GM18907 (cell line): ENCODE results near the gene PPIL6.

Experiments used
- ATAC-seq: cut with Tn5 transposase; IDR thresholded peaks from one replicate; pipeline ENCODE4 v1.9.1; 2021; ENCODE audit warnings: mild to moderate bottlenecking, moderate library complexity; ENCODE audit not compliant: unreplicated experiment

Gene PPIL6

GRCh38 chr6:109406196-109406595 lies 34.2 kb downstream of the PPIL6 start:
- no peak for ATAC-seq

GRCh38 chr6:109397020-109397419 lies 43.4 kb downstream of the PPIL6 start:
- no peak for ATAC-seq

- no peak for ATAC-seq
Measured at GRCh38 chr6:109396046-109396718, 44.2 kb downstream of the PPIL6 start.

- no peak for ATAC-seq
Measured at GRCh38 chr6:109393886-109394281, 46.5 kb downstream of the PPIL6 start.

DNA sequence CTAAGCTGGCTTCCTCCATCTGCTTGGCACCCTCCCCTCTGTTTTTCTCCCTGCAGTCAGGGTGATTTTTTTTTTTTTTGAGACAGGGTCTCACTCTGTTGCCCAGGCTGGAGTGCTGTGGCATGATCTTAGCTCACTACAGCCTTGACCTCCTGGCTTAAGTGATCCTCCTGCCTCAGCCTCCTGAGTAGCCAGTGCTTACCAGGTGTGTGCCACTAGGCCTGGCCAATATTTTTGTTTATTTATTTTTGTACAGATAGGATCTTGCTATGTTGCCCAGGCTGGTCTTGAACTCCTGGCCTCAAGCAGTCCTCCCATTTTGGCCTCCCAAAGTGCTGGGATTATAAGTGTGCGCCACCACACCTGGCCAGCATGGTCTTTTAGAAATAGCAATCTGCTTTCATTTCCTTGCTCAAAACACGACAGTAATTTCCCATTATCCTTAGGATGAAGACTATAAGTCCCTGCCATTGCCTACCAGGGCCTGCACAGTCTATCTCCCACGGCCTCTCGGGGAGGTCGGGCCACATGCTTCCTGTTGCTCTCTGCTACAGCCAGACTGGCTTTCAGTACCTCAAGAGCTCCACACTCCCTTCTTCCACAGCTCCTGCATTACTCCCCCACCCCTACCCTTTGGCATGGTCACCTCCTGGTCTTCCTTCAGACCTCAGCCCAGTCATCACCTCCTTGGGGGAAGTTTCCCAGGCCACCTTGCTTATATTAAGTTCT lies 47.1 kb downstream of the PPIL6 start:
- ATAC-seq: no peak

DNA sequence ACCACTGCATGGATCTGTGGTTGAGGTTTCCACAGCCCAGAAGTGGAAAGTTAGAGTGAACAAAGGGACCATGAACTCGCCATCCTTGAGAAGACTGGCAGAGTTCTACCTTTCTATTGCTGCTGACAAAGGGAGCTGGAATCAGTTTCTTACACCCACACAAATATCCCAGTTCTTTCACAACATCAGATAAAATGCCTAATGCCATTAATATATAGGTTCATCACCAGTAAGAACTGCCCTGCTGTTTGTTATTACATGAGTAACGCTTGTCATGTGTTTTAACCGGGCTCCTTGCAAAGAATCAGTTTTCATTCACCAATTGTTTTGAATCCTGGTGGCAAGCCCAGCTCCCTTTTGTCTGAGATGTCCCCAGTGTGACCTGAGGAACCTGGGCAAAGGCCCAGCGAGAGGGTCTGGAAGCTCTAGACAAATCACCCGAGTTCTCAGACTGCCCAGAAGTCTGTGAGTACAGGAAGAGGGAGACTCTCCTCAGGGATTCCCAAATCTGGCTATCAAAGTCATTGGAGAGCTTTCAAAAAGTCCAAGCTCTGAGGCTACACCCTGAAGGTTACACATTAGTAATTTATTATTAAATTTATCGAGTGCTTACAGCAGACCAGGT lies 50.7 kb downstream of the PPIL6 start:
- no peak for ATAC-seq

DNA sequence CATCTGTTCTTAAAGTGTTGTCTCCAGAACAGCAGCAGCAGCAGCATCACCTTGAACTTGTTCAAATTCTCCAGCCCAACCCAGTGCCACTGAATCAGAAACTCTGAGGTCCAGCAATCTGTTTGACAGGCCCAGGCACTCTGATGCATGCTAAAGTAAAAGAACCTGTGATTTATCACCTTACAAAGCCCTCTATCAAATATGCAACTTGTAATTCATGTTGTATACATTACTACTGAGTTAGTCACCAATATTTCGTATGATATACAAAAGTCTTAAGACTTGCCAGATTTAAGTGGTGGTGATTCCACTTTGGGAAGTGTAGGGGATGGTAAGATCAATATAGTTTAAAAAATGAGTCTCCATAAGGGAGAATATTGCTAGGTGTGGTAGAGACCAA lies 52.2 kb downstream of the PPIL6 start:
- ATAC-seq: no peak

GRCh38 chr6:109383438-109383940 lies 56.9 kb downstream of the PPIL6 start:
- no peak for ATAC-seq

DNA sequence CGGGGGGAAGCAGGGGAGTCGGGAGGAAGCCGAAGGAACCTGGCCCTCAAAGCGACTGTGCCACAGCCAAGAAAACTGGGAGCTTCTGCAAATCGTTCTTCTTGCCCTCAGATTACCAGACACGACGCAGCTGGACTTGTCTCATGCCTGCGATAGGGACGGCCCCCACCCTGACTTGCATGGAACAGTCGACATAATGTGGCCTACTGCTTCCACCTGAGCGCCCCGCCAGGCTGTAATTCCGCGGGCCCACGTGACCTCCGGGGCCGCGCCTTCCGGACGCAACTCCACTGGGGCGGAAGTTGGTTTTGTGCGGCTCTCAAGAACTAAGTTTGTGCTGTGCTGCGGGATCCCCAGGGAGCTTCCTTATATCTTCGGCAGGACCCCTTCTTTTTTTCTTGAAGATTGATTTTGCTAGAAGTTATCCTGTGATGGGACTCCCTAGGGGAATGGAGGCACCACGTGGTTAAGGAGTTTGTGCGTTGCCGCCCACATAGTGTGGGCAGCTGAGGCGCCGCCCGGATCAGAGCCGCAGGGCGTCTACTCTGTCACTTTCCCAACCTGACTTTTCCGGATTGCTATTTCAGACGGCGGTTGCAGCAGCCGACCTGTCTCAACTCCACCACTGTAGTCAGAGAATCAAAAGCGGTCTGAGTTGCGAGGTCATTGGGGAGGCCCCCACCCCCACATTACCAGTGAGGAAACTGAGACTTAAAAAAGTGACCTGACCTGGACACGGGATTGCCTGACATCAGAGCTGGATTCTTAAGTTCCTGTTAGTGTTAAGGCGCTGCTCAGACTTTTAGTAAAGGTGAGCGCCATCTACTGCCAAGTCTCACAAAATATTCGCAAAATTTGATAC lies 57.6 kb downstream of the PPIL6 start:
- peak; percentile 77 for ATAC-seq

DNA sequence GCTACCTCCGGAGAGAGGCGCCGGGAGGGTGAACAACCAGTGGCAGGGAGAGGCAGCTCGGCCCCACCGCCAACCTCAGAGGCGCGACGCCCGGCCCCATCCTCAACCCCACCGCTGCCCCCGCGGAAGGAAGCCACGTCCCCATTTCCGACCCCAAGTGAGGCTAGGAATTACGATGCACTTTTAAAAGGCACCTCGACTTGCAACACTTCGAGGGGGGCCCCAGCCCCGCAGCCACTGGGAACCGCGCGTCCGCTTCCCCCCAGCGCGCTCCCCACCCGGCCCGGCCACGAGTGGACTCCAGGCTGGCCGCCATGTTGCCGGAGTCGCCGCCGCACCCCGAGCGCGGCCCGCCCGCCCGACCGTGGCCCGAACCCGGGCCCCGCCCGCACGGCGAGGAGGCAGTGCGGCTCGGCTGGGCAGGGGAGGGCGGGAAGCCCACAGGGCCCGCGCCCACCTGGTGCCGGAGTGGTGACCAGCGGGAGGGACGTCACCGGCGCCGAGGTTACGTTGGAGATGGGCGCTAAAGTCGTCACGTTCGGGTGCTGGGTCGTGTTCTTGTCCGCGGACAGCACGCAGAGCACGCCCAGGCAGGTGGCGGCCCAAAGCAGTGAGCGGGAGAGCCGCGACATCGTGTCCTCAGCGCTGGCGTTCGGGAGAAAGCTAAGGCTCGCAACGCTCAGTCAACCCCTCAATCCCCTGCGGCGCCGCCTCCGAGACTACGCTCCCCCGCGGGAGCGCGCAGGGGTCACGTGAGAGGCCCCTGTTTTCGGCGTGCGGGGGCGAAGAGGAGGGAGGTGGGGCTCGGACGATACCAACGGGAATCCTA lies 58.5 kb downstream of the PPIL6 start, which contains the start of gene CD164:
Gene CD164, minus strand, starts transcription at position 721 of the 829 bp plus-strand sequence. Its CDS starts 89 bp downstream, at position 632.
- peak; percentile 65 for ATAC-seq

DNA sequence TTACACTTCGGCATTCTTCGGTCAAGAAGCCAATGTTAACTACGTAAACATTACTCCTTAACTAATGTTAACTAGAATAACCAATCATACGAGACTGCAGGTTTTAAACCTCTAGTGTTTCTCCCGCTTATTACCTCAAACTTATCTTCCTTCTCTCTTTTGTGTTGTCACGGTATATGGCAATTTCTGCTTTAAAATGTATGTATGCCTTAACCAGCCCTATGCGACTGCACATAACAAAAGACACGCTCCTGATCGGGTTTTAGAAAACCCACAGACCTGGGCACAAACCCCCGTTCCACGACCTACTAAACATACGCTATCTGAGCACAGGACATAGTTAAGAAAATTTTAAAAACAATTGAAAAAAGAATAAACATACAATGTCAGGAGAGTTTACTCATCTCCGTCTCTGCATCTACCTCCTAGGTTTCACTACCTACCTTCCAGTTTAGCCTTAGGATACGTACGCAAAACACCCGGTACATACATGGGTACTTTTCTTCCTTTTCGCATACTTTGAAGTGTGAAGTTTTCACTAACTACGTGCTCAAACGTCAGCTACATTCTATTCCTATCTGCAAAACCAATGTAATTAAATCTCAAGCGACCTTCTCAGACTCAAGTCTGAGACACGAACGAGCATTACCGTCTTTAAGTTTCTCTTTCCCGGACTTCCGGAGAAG lies 59.2 kb downstream of the PPIL6 start:
- peak; percentile 1 for ATAC-seq

DNA sequence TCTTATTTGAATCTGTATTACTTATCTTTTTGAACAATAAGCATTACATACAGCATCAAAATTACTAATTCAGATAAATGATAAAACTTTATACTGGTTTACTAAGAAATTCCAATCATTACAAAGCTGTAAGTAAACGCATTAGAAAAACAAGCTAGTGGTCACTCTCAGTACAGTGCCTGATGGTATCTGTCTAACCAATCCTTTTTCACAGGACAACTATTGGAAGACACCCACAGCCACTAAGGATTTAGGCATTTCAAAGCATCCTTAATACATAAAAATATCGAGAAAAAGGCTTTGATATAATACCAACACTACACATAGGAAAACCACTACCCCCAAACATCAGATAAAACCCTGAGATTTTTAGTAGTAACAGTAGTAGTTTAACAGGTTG lies 60.7 kb downstream of the PPIL6 start:
- ATAC-seq: no peak

- no peak for ATAC-seq
Measured at GRCh38 chr6:109377717-109378116, 62.7 kb downstream of the PPIL6 start.

DNA sequence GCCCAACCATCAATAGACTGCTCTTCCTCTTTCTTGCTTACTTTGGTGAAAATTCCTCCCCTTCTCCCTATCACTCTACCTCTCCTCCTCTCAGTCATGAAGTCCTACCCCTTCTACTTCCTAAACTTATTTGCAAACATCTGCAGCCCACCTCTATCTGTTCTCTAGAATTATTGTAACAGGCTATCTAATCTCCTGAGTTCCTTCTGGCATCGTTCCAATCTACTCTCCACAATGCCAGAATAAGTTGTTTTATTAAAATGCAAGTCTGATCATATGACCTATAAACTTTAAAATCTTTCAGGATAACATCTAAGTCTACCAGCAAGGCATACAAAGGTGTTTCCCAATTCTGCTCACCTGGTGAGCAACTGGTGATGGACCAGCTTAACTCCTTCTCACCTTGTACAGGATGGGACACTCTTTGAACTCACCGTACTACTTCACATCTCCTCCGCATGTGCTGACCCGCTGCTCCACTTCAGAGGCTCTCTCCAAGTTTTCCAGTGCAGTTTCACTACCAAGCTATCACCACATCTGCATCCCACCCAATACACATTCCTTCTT lies 66.0 kb downstream of the PPIL6 start:
- no peak for ATAC-seq

GRCh38 chr6:109373762-109374161 lies 66.7 kb downstream of the PPIL6 start:
- peak; percentile 96 for ATAC-seq

- peak; percentile 4 for ATAC-seq
Measured at GRCh38 chr6:109373331-109373730, 67.1 kb downstream of the PPIL6 start.

DNA sequence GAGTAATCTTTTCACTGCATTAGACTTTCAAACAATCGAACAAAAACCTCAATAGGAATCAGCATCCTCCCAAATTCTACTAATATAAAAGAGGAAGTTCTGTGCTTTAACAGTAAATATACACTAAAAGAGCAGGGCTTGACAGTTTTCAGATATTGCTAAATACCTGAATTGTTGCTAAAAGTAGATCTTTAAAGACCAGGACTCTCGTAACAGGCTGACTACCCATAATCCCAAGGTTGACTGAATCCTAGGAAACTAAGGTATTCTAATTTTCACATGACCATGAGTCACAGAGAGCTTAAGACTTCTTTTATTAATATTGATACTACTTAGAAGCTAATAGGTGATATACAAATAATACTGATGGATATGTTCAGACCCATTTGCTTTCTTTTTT lies 68.3 kb downstream of the PPIL6 start:
- no peak for ATAC-seq

GRCh38 chr6:109370792-109371191 lies 69.6 kb downstream of the PPIL6 start:
- ATAC-seq: no peak

GRCh38 chr6:109370336-109370735 lies 70.1 kb downstream of the PPIL6 start:
- ATAC-seq: no peak
